PC-3 (cell line): ENCODE results near the gene ABHD15. TPM values are rescaled to one million over a fixed set of nuclear protein-coding genes. Genes with fewer than 3 reads are reported as not detected.

ENCODE experiments used
- ATAC-seq: fragments of 200-7000 bp; cut with Tn5 transposase; 2 replicates; pipeline ENCODE4 v1.9.1; 2020; ENCODE audit warnings: mild to moderate bottlenecking, moderate library complexity
- BruUV-seq: library from RNA; stranded (reverse); fragments of 400-500 nt; replicated peaks from 2 replicates; lab custom pipeline; 2021; lab: Mats Ljungman, UMichigan
- CTCF ChIA-PET: fragments of 300-600 bp; sonication (Branson Sonifier 250); formaldehyde crosslinking; loops from one replicate; lab custom pipeline; 2022; ENCODE audit warnings: antibody characterized with exemption; lab: Charles Lee
- POLR2A ChIA-PET: fragments of 300-600 bp; sonication (Branson Sonifier 250); formaldehyde crosslinking; loops from one replicate; lab custom pipeline; 2022; ENCODE audit warnings: antibody characterized with exemption; ENCODE audit not compliant: unreplicated experiment; lab: Charles Lee
- DNase-seq: peaks from one replicate; pipeline ENCODE4 v3.0.0-alpha.2; 2015
- H2AFZ ChIP-seq: fragments of 300-600 bp; sonication (generic); 2 replicates; pipeline ENCODE4 v1.6.0; 2016; ENCODE audit warnings: antibody characterized with exemption, low read length
- H3F3A ChIP-seq: fragments of 300-600 bp; sonication (generic); one replicate; pipeline ENCODE4 v1.6.0; 2017; ENCODE audit warnings: antibody characterized with exemption, low read length, control low read depth, mild to moderate bottlenecking; ENCODE audit not compliant: unreplicated experiment
- H3K27ac ChIP-seq: fragments of 300-600 bp; sonication (generic); 2 replicates; pipeline ENCODE4 v1.5.1; 2016; ENCODE audit warnings: mild to moderate bottlenecking, low read length
- H3K27me3 ChIP-seq: fragments of 300-600 bp; sonication (generic); 2 replicates; pipeline ENCODE4 v1.6.1; 2016; ENCODE audit warnings: low read length, mixed read lengths
- H3K36me3 ChIP-seq: fragments of 300-600 bp; sonication (generic); 2 replicates; pipeline ENCODE4 v1.6.1; 2016; ENCODE audit warnings: low read depth, mixed run types, low read length, mixed read lengths
- H3K4me1 ChIP-seq: fragments of 300-600 bp; sonication (generic); 2 replicates; pipeline ENCODE4 v1.5.1; 2016; ENCODE audit warnings: low read length; ENCODE audit not compliant: insufficient read depth
- H3K4me2 ChIP-seq: fragments of 300-600 bp; sonication (generic); 2 replicates; pipeline ENCODE4 v1.6.0; 2016; ENCODE audit warnings: low read length
- H3K4me3 ChIP-seq: fragments of 300-600 bp; sonication (generic); 2 replicates; pipeline ENCODE4 v1.5.1; 2016; ENCODE audit warnings: mild to moderate bottlenecking, low read length, mixed read lengths
- H3K79me2 ChIP-seq: fragments of 300-600 bp; sonication (generic); 2 replicates; pipeline ENCODE4 v1.6.1; 2017; ENCODE audit warnings: low read length, mixed read lengths
- H3K9ac ChIP-seq: fragments of 300-600 bp; sonication (generic); 2 replicates; pipeline ENCODE4 v1.6.0; 2016; ENCODE audit warnings: mild to moderate bottlenecking, low read length
- H3K9me2 ChIP-seq: fragments of 300-600 bp; sonication (generic); replicated peaks from 2 replicates; pipeline ENCODE4 v1.6.1; 2016; ENCODE audit warnings: mixed run types, low read length, mixed read lengths
- H3K9me3 ChIP-seq: fragments of 300-600 bp; sonication (generic); 2 replicates; pipeline ENCODE4 v1.6.1; 2016; ENCODE audit warnings: low read length, mixed read lengths
- H4K20me1 ChIP-seq: fragments of 300-600 bp; sonication (generic); 2 replicates; pipeline ENCODE4 v1.6.1; 2016; ENCODE audit warnings: low read length, mixed read lengths
- CTCF ChIP-seq: fragments of 300-600 bp; sonication (generic); conservative IDR thresholded peaks from 2 replicates; pipeline ENCODE4 v1.5.1; 2017; ENCODE audit warnings: antibody characterized with exemption, low read depth, mild to moderate bottlenecking, low read length
- EZH2 ChIP-seq: fragments of 300-600 bp; sonication (generic); IDR thresholded peaks from one replicate; pipeline ENCODE4 v1.6.1; 2017; ENCODE audit warnings: antibody characterized with exemption, mild to moderate bottlenecking, low read length; ENCODE audit not compliant: unreplicated experiment
- EZH2phosphoT487 ChIP-seq: fragments of 300-600 bp; sonication (generic); IDR thresholded peaks from 2 replicates; pipeline ENCODE4 v1.6.1; 2018; ENCODE audit warnings: mild to moderate bottlenecking, antibody characterized with exemption, low read length, borderline replicate concordance
- intact Hi-C: fragments of 100-400 bp; cut with micrococcal nuclease; formaldehyde crosslinking; loops from 2 replicates; pipeline ENCODE4 v1.9.0; 2023
- total RNA-seq: library from RNA; depleted of rRNA; stranded (reverse); fragments of >200 nt; gene quantifications from 2 replicates; pipeline ENCODE4 v1.2.3, GENCODE V29; 2014

ABHD15 gene
- total RNA-seq, 1 experiment from 2014 or later: 6.3 TPM

- CTCF ChIA-PET: no interaction called here
- peak overlapping the region; percentile 75 for H3K4me3 ChIP-seq
- H3K9me3 ChIP-seq: no peaks in the 10 kb centered on the region
- no peaks in the 10 kb centered on the region for H4K20me1 ChIP-seq
- no peak overlapping the region for H3K9ac ChIP-seq
- no peaks in the 10 kb centered on the region for H3K36me3 ChIP-seq
- H3K9me2 ChIP-seq: no peaks in the 10 kb centered on the region
- TF ChIP-seq EZH2phosphoT487 (no peak), EZH2 (no peak), CTCF (no peak)
- intact Hi-C loops: no loop called here
- H3K4me1 ChIP-seq: peaks cover 42% of the 10 kb centered on the region
- no peak for DNase-seq
- POLR2A ChIA-PET: no interaction called here
- no peak overlapping the region for H3K27ac ChIP-seq
- no TSS peak for BruUV-seq
- peaks cover 8% of the 10 kb centered on the region; the same call in 1 of the 2 replicates for H3K79me2 ChIP-seq
- no peaks in the 10 kb centered on the region for H3F3A ChIP-seq
- ATAC-seq: no peak
- H3K27me3 ChIP-seq: no peaks in the 10 kb centered on the region
- H2AFZ ChIP-seq: no peak overlapping the region
- H3K4me2 ChIP-seq: peak overlapping the region; percentile 89
These were observed 27.8 kb upstream of the ABHD15 start for GRCh38 chr17:29594519-29595090.

GRCh38 chr17:29593591-29594518 lies 27.0 kb upstream of the ABHD15 start:
- H2AFZ ChIP-seq: peak overlapping the region; percentile 86
- peaks cover 9% of the 10 kb centered on the region for H3K79me2 ChIP-seq
- TF ChIP-seq EZH2phosphoT487 (no peak), EZH2 (no peak), CTCF (peak; percentile 37; the same call in 1 of the 2 replicates)
- no TSS peak for BruUV-seq
- H3F3A ChIP-seq: no peaks in the 10 kb centered on the region
- no peaks in the 10 kb centered on the region for H3K9me2 ChIP-seq
- CTCF ChIA-PET: no interaction called here
- no peaks in the 10 kb centered on the region for H4K20me1 ChIP-seq
- ATAC-seq: no peak
- POLR2A ChIA-PET: no interaction called here
- no peaks in the 10 kb centered on the region for H3K36me3 ChIP-seq
- H3K9me3 ChIP-seq: no peaks in the 10 kb centered on the region
- no peak overlapping the region for H3K27ac ChIP-seq
- H3K4me2 ChIP-seq: peak overlapping the region; percentile 89
- peak; percentile 6 for DNase-seq
- peak overlapping the region; percentile 75 for H3K4me3 ChIP-seq
- H3K9ac ChIP-seq: peak overlapping the region; percentile 51
- H3K4me1 ChIP-seq: peaks cover 42% of the 10 kb centered on the region
- no peaks in the 10 kb centered on the region for H3K27me3 ChIP-seq
- intact Hi-C loops: no loop called here
